Measurements from ENCODE around the gene ARSG. TPM values are rescaled to one million over a fixed set of nuclear protein-coding genes. Genes with fewer than 3 reads are reported as not detected.
A peak's percentile ranks its signal among the peaks of the same experiment; 100 is the strongest.

The ARSG gene
- total RNA-seq, 6 donors from 2014 or later: 3.6 to 16.8 (median 7.7) TPM

DNA sequence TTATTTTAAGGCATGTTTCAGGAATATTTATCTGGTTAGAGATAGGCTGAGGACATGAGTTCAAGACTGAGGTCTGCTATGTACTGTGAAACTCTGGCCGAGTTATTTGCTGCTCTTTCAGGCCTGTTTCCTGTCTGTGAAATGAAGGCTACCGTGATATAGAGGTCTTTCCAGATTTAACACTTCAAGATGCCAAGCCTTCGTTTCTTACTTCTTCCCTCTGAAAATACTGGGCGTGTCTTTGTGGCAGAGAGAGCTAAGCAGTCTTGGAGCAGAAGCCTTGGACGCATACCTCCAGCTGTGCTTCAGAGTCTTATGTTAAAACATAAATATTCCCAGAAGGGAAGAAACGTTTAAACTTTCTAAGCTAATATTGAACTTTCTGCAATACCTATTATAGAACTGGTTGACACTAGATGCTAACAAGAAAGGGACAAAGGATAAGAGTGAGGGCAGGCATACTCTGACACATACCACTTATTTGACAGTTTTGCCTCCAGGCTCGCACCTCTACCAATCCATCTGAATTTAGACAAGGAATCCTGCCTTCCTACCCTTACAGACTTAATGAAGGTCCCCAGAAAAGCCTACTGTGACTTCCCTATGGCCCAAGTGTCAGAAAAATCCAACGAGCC lies 148.5 kb downstream of the ARSG start:
- Histone ChIP-seq H3K9me3 (no peaks in the 10 kb centered on the region), H3K36me3 (peaks cover 7 to 39% (median 24%) of the 10 kb centered on the region in 4 donors), H3K4me3 (no peak overlapping the region), H3K27me3 (no peaks in the 10 kb centered on the region), H3K4me1 (peaks cover 46 to 64% (median 55%) of the 10 kb centered on the region in 4 donors), H3K27ac (peak overlapping the region in 3 of 4 donors; percentile 72 to 84 (median 79))
- no peak for DNase-seq
- no peak for ATAC-seq (ENCODE audit: low FRiP score in 2 of 2)
- 52 to 53% methylated on average over 8 of the region's 8 CpGs for WGBS, 2 donors
- TF ChIP-seq POLR2AphosphoS5 (IDR thresholded peaks at IDR 0.05) (no peak), EP300 (IDR thresholded peaks at IDR 0.05) (no peak), POLR2A (IDR thresholded peaks at IDR 0.05) (no peak)

DNA sequence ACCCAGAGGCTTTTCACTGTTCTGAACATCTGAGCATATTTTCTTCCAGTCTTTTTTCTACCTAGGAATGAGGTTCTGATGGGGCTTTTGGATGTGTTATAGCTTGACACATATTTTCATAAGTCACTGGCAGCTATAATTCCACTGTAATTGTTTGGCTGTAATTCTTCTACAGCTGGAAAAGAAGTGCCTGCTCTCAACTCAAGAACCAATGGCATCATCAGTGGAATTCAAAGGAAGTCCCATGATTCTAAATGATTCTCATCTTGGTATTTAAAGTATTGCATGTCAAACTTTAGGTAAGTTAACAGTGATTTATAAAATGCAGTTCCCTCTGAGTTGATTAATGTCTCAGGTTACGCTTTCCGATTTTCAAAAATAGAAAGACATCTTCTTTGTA lies 149.2 kb downstream of the ARSG start:
- DNase-seq (no peak), ATAC-seq (ENCODE audit: low FRiP score in 2 of 2) (no peak)
- Histone ChIP-seq H3K36me3 (peaks cover 3 to 37% (median 20%) of the 10 kb centered on the region in 4 donors), H3K27ac (peak overlapping the region; percentile 50 to 84 (median 76)), H3K9me3 (no peaks in the 10 kb centered on the region), H3K4me1 (peaks cover 46 to 64% (median 55%) of the 10 kb centered on the region in 4 donors), H3K4me3 (no peak overlapping the region), H3K27me3 (no peaks in the 10 kb centered on the region)
- WGBS, 2 donors: 55 to 66% methylated on average over 2 of the region's 2 CpGs
- TF ChIP-seq, protein P1, sequence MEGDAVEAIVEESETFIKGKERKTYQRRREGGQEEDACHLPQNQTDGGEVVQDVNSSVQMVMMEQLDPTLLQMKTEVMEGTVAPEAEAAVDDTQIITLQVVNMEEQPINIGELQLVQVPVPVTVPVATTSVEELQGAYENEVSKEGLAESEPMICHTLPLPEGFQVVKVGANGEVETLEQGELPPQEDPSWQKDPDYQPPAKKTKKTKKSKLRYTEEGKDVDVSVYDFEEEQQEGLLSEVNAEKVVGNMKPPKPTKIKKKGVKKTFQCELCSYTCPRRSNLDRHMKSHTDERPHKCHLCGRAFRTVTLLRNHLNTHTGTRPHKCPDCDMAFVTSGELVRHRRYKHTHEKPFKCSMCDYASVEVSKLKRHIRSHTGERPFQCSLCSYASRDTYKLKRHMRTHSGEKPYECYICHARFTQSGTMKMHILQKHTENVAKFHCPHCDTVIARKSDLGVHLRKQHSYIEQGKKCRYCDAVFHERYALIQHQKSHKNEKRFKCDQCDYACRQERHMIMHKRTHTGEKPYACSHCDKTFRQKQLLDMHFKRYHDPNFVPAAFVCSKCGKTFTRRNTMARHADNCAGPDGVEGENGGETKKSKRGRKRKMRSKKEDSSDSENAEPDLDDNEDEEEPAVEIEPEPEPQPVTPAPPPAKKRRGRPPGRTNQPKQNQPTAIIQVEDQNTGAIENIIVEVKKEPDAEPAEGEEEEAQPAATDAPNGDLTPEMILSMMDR (IDR thresholded peaks at IDR 0.05): no peak
- TF ChIP-seq POLR2AphosphoS5 (IDR thresholded peaks at IDR 0.05) (no peak), POLR2A (IDR thresholded peaks at IDR 0.05) (no peak), EP300 (IDR thresholded peaks at IDR 0.05) (no peak)

DNA sequence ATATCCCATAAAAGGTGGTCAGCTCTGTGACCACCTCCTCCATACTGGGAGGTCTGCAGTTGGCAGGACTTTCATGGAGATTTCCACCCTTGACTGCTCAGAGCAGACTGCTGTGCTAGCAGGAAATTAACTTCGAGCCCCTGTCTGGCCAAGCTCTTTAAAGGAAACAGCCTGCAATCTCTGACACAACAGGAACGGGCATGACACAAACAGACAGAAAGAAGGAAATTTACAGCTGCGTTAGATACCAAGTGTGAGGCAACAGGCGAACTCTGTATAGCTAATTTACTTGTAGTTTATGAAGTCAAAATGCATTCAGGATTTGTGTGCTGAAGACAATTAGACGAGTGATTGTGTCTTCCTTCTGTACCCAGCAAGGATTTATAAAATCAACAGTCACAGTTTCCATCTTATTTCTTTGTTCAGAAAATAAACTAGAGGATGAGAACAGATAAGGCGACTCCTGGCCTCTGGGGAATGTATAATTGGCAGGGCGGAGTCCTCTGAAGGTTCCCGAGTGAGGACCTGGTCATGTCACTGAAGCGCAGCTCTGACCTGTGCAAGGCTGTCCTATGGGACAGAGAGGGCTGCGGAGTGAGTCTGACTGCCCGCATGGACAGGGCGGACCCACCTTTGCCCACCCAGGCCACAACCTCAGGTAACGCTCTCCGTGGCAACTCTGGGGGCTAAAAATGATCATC lies 149.9 kb downstream of the ARSG start:
- TF ChIP-seq EP300 (IDR thresholded peaks at IDR 0.05): peak in 1 of 4 donors; percentile 36
- peak in 1 of 4 donors; percentile 30 for TF ChIP-seq POLR2A (IDR thresholded peaks at IDR 0.05)
- TF ChIP-seq, protein P1 (IDR thresholded peaks at IDR 0.05): no peak
- TF ChIP-seq POLR2AphosphoS5 (IDR thresholded peaks at IDR 0.05): peak; percentile 35 to 64
- H3K27me3 ChIP-seq: no peaks in the 10 kb centered on the region
- peak overlapping the region; percentile 50 to 84 (median 76) for H3K27ac ChIP-seq
- H3K4me1 ChIP-seq: peaks cover 46 to 59% (median 52%) of the 10 kb centered on the region in 4 donors
- no peak overlapping the region for H3K4me3 ChIP-seq
- DNase-seq (peak in 1 of 2 donors; percentile 56), ATAC-seq (ENCODE audit: low FRiP score in 2 of 2) (peak; percentile 38 to 60)
- H3K36me3 ChIP-seq: peaks cover 3 to 37% (median 18%) of the 10 kb centered on the region in 4 donors
- 57 to 58% methylated on average over 14 of the region's 14 CpGs for WGBS, 2 donors
- no peaks in the 10 kb centered on the region for H3K9me3 ChIP-seq

DNA sequence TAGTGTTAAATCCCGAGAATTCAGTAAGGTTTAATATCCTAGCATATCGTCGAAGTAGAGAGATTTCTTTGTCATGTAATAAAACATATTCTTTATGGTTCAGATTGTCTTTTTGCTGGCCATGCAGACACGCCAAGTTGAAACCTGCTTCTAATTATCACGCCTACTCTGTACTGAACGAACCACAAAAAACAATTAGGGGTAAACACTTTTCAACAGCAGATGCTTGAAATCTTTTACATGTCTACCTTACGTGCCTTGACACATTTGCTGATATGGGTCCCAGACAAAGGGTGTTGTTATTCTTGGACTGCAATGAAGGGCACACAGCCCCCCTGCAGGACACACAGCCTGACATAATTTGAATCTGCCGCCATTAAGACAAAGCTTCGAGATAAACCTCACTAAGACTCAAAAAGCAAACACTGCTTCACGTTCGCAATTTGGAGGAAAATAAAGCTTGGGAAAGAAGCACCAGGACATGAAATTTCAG lies 152.7 kb downstream of the ARSG start:
- H3K27ac ChIP-seq: peak overlapping the region in 1 of 4 donors; percentile 15
- DNase-seq (no peak), ATAC-seq (ENCODE audit: low FRiP score in 2 of 2) (no peak)
- peaks cover 13 to 63% (median 38%) of the 10 kb centered on the region in 4 donors for H3K36me3 ChIP-seq
- no peak overlapping the region for H3K4me3 ChIP-seq
- 81 to 86% methylated on average over 11 of the region's 11 CpGs for WGBS, 2 donors
- no peaks in the 10 kb centered on the region for H3K9me3 ChIP-seq
- no peak for TF ChIP-seq POLR2A (IDR thresholded peaks at IDR 0.05)
- TF ChIP-seq, protein P1 (IDR thresholded peaks at IDR 0.05): no peak
- TF ChIP-seq EP300 (IDR thresholded peaks at IDR 0.05): no peak
- no peak for TF ChIP-seq POLR2AphosphoS5 (IDR thresholded peaks at IDR 0.05)
- peaks cover 24 to 33% (median 29%) of the 10 kb centered on the region in 4 donors for H3K4me1 ChIP-seq
- no peaks in the 10 kb centered on the region for H3K27me3 ChIP-seq

DNA sequence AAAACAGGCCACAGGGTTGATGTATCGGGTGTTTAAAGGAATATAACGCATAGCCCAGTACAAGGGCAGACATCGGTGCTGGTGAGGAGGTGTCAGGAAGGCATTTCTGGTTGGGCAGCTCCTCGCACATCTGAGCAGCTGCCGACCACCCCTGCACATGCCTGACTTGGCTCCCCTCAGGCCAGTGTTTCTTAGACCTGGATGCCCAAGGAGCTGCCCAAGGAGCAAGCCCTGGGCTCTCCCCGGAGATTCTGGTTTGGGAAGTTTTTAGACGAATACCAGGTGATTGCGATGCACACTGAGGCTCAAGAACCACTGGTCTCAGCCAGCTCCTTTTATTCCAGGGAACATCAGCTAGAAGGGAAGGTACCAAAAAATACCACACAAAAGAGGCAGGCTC lies 154.4 kb downstream of the ARSG start:
- 90 to 94% methylated on average over 6 to 8 of the region's 8 CpGs for WGBS, 2 donors

More for the DNA sequence above, 154.4 kb downstream of the ARSG start:
- TF ChIP-seq, protein P1 (IDR thresholded peaks at IDR 0.05): no peak
- TF ChIP-seq POLR2AphosphoS5 (IDR thresholded peaks at IDR 0.05) (no peak), EP300 (IDR thresholded peaks at IDR 0.05) (no peak), POLR2A (IDR thresholded peaks at IDR 0.05) (no peak)
- H3K4me3 ChIP-seq: no peak overlapping the region
- H3K27ac ChIP-seq: no peak overlapping the region
- peaks cover 25 to 80% (median 52%) of the 10 kb centered on the region in 4 donors for H3K36me3 ChIP-seq
- no peaks in the 10 kb centered on the region for H3K9me3 ChIP-seq
- no peak for ATAC-seq (ENCODE audit: low FRiP score in 2 of 2)
- no peaks in the 10 kb centered on the region for H3K27me3 ChIP-seq
- DNase-seq: no peak
- peaks cover 12 to 23% (median 20%) of the 10 kb centered on the region in 4 donors for H3K4me1 ChIP-seq
